IMR-90 (cell line): ENCODE results near the gene ING5. TPM values are rescaled to one million over a fixed set of nuclear protein-coding genes. Genes with fewer than 3 reads are reported as not detected.

ENCODE experiments used
- ATAC-seq: fragments of 200-7000 bp; cut with Tn5 transposase; 2 replicates; pipeline ENCODE4 v1.9.1; 2020; ENCODE audit warnings: low read depth, mild to moderate bottlenecking, moderate library complexity
- BruUV-seq: library from RNA; stranded (reverse); fragments of 400-500 nt; replicated peaks from 2 replicates; lab custom pipeline; 2021; lab: Mats Ljungman, UMichigan
- CTCF ChIA-PET: fragments of 300-600 bp; formaldehyde crosslinking; extraction: SDS; loops from one replicate; lab custom pipeline; 2021; ENCODE audit warnings: antibody characterized with exemption; lab: Yijun Ruan, JAX
- POLR2A ChIA-PET: fragments of 300-600 bp; sonication (Branson Sonifier 250); formaldehyde crosslinking; loops from one replicate; lab custom pipeline; 2022; ENCODE audit warnings: antibody characterized with exemption; ENCODE audit not compliant: unreplicated experiment; lab: Charles Lee
- DNase-seq: peaks from one replicate; pipeline ENCODE4 v3.0.0; 2013
- H2AFZ ChIP-seq: replicated peaks from 2 replicates; pipeline ENCODE3; 2013; ENCODE audit warnings: low read length, mild to moderate bottlenecking; ENCODE audit not compliant: poor library complexity
- H2AK5ac ChIP-seq: 2 replicates; pipeline ENCODE4 v1.6.1; 2013; ENCODE audit warnings: low read depth, low read length, inconsistent platforms
- H2AK9ac ChIP-seq: replicated peaks from 2 replicates; pipeline ENCODE3; 2013; ENCODE audit warnings: mild to moderate bottlenecking, low read depth, low read length, moderate library complexity; ENCODE audit not compliant: poor library complexity
- H2BK120ac ChIP-seq: 2 replicates; pipeline ENCODE4 v1.6.1; 2013; ENCODE audit warnings: low read depth, low read length, inconsistent platforms
- H2BK15ac ChIP-seq: 3 replicates; pipeline ENCODE4 v1.6.1; 2013; ENCODE audit warnings: low read depth, low read length, inconsistent platforms
- H2BK20ac ChIP-seq: 2 replicates; pipeline ENCODE4 v1.6.1; 2013; ENCODE audit warnings: low read depth, mild to moderate bottlenecking, inconsistent platforms, low read length, moderate library complexity
- H2BK5ac ChIP-seq: 2 replicates; pipeline ENCODE4 v1.6.1; 2013; ENCODE audit warnings: mild to moderate bottlenecking, low read depth, low read length, inconsistent platforms; ENCODE audit not compliant: poor library complexity, severe bottlenecking
- H3K14ac ChIP-seq: replicated peaks from 2 replicates; pipeline ENCODE4 v1.6.1; 2013; ENCODE audit warnings: low read depth, low read length, inconsistent platforms
- H3K18ac ChIP-seq: 2 replicates; pipeline ENCODE4 v1.6.1; 2013; ENCODE audit warnings: low read depth, low read length, control low read depth
- H3K23ac ChIP-seq: 2 replicates; pipeline ENCODE4 v1.6.1; 2013; ENCODE audit warnings: low read depth, low read length, inconsistent platforms
- H3K27ac ChIP-seq: 2 replicates; pipeline ENCODE4 v1.5.1; 2013; ENCODE audit warnings: mild to moderate bottlenecking, control low read depth, low read length; ENCODE audit not compliant: insufficient read depth
- H3K27me3 ChIP-seq: 2 replicates; pipeline ENCODE4 v1.6.1; 2013; ENCODE audit warnings: low read length; ENCODE audit not compliant: control insufficient read depth, insufficient read depth
- H3K36me3 ChIP-seq: 2 replicates; pipeline ENCODE4 v1.6.1; 2013; ENCODE audit warnings: low read length, mixed read lengths; ENCODE audit not compliant: control insufficient read depth, insufficient read depth
- H3K4ac ChIP-seq: 2 replicates; pipeline ENCODE4 v1.6.1; 2013; ENCODE audit warnings: low read depth, low read length, inconsistent platforms
- H3K4me1 ChIP-seq: 2 replicates; pipeline ENCODE4 v1.6.1; 2013; ENCODE audit warnings: low read length, mixed read lengths; ENCODE audit not compliant: control insufficient read depth, insufficient read depth
- H3K4me2 ChIP-seq: 2 replicates; pipeline ENCODE4 v1.6.1; 2013; ENCODE audit warnings: low read depth, mild to moderate bottlenecking, control low read depth, low read length, moderate library complexity
- H3K4me3 ChIP-seq: 2 replicates; pipeline ENCODE4 v1.5.1; 2013; ENCODE audit warnings: low read depth, mild to moderate bottlenecking, control low read depth, low read length, moderate library complexity; ENCODE audit not compliant: insufficient read depth
- H3K56ac ChIP-seq: 2 replicates; pipeline ENCODE4 v1.6.1; 2013; ENCODE audit warnings: low read length, inconsistent platforms; ENCODE audit not compliant: insufficient read depth; ENCODE audit errors: extremely low read depth
- H3K79me1 ChIP-seq, 2 experiments: 2 replicates each; pipeline ENCODE4 v1.6.1; 2013; ENCODE audit warnings: low read length in 2 of 2, inconsistent platforms in 1 of 2, low read depth in 1 of 2
- H3K9ac ChIP-seq: 2 replicates; pipeline ENCODE4 v1.6.1; 2013; ENCODE audit warnings: low read depth, low read length, control low read depth
- H3K9me1 ChIP-seq: 2 replicates; pipeline ENCODE4 v1.6.1; 2013; ENCODE audit warnings: low read length, inconsistent platforms; ENCODE audit not compliant: insufficient read depth
- H3K9me3 ChIP-seq: 2 replicates; pipeline ENCODE4 v1.6.1; 2013; ENCODE audit warnings: low read length; ENCODE audit not compliant: control insufficient read depth, insufficient read depth
- H4K20me1 ChIP-seq: 2 replicates; pipeline ENCODE4 v1.6.1; 2013; ENCODE audit warnings: low read length, inconsistent platforms; ENCODE audit not compliant: insufficient read depth
- H4K5ac ChIP-seq: 2 replicates; pipeline ENCODE4 v1.6.1; 2013; ENCODE audit warnings: mild to moderate bottlenecking, low read depth, low read length, control low read depth
- H4K8ac ChIP-seq, 2 experiments: 2 replicates each; pipeline ENCODE4 v1.6.1; 2013; ENCODE audit warnings: low read depth in 2 of 2, low read length in 2 of 2, control low read depth in 1 of 2, inconsistent platforms in 1 of 2
- H4K91ac ChIP-seq: 2 replicates; pipeline ENCODE4 v1.6.1; 2013; ENCODE audit warnings: low read depth, low read length, inconsistent platforms; ENCODE audit not compliant: insufficient read depth
- BHLHE40 ChIP-seq: fragments of 150-350 bp; IDR thresholded peaks from 2 replicates; pipeline ENCODE4 v1.6.1; 2016; ENCODE audit warnings: mild to moderate bottlenecking, low read depth, low read length
- CEBPB ChIP-seq: IDR thresholded peaks from 2 replicates; pipeline ENCODE4 v1.6.1; 2012; ENCODE audit warnings: low read depth, low read length, improper control_type of control experiment
- CTCF ChIP-seq: conservative IDR thresholded peaks from 2 replicates; pipeline ENCODE4 v1.5.1; 2012; ENCODE audit warnings: mild to moderate bottlenecking, low read depth, low read length, improper control_type of control experiment
- MAFK ChIP-seq: IDR thresholded peaks from 2 replicates; pipeline ENCODE4 v1.6.1; 2012; ENCODE audit warnings: low read depth, low read length, improper control_type of control experiment
- MAZ ChIP-seq: IDR thresholded peaks from 2 replicates; pipeline ENCODE4 v1.6.1; 2012; ENCODE audit warnings: low read depth, mild to moderate bottlenecking, low read length, improper control_type of control experiment, moderate library complexity, borderline replicate concordance
- MXI1 ChIP-seq: IDR thresholded peaks from 2 replicates; pipeline ENCODE4 v1.6.1; 2012; ENCODE audit warnings: low read depth, mild to moderate bottlenecking, low read length, moderate library complexity, borderline replicate concordance
- NFE2L2 ChIP-seq: fragments of 150-350 bp; IDR thresholded peaks from 2 replicates; pipeline ENCODE4 v1.6.1; 2016; ENCODE audit warnings: low read depth, mild to moderate bottlenecking, low read length
- RAD21 ChIP-seq: IDR thresholded peaks from 2 replicates; pipeline ENCODE4 v1.6.1; 2012; ENCODE audit warnings: low read length, improper control_type of control experiment
- RCOR1 ChIP-seq: IDR thresholded peaks from 2 replicates; pipeline ENCODE4 v1.6.1; 2012; ENCODE audit warnings: mild to moderate bottlenecking, low read length, improper control_type of control experiment; ENCODE audit not compliant: insufficient replicate concordance
- WGBS, 2 experiments: methylation state at CpG; one replicate each; pipeline versions ENCODE4 v1.1.5 to v1.1.7; 2013; ENCODE audit warnings: missing lambda C conversion rate in 2 of 2; ENCODE audit not compliant: insufficient read length in 1 of 2; ENCODE audit errors: extremely low coverage in 2 of 2; 5-methylcytosine and 5-hydroxymethylcytosine counted together
- dilution Hi-C: fragments of 300-500 bp; cut with HindIII; formaldehyde crosslinking; loops from one replicate; pipeline ENCODE4 v1.14.3; 2018; ENCODE audit warnings: low sequenced_read_pairs; ENCODE audit not compliant: unreplicated experiment
- in situ Hi-C: fragments of 300-500 bp; cut with MboI; formaldehyde crosslinking; loops from 3 replicates; pipeline ENCODE4 v1.14.3; 2019; ENCODE audit warnings: low sequenced_read_pairs, inconsistent platforms, mixed read lengths
- intact Hi-C: fragments of 100-400 bp; cut with micrococcal nuclease; formaldehyde crosslinking; loops from 2 replicates; pipeline ENCODE4 v1.10.0; 2022
- polyA plus RNA-seq, 3 experiments: library from polyadenylated mRNA; depleted of rRNA; stranded (reverse); fragments of >200 nt; gene quantifications; 2 replicates each; pipeline ENCODE4 v1.2.3, GENCODE V29; 2012; ENCODE audit warnings: low replicate concordance in 1 of 3
- total RNA-seq: library from RNA; depleted of rRNA; stranded (reverse); fragments of >200 nt; gene quantifications from 2 replicates; pipeline ENCODE4 v1.2.3, GENCODE V29; 2012

The ING5 gene
- total and polyA plus RNA-seq, 2 of the 4 experiments (the other 2 are of a cell fraction) = 36.1 to 38.9 TPM

GRCh38 chr2:241678307-241678706 lies 23.5 kb upstream of the ING5 start:
- H2BK15ac ChIP-seq = no peak overlapping the region
- H3K18ac ChIP-seq = no peak overlapping the region
- BruUV-seq = no TSS peak
- H3K4me2 ChIP-seq = no peak overlapping the region
- no peak overlapping the region for H3K27ac ChIP-seq
- H3K23ac ChIP-seq = no peak overlapping the region
- H3K9ac ChIP-seq = no peak overlapping the region
- no peak overlapping the region for H2BK20ac ChIP-seq
- WGBS, 2 experiments = 88% methylated on average over 9 of the region's 18 CpGs; no CpG with 5 or more reads in 1 of the 2 experiments
- peaks cover 18% of the 10 kb centered on the region; the same call in 1 of the 2 replicates for H4K20me1 ChIP-seq
- H3K9me3 ChIP-seq = no peaks in the 10 kb centered on the region
- H3K9me1 ChIP-seq = 0 out of 2 replicates have a peak, but pooled peaks cover 3% of the 10 kb centered on the region
- in situ Hi-C loops (no loop called here), intact Hi-C loops (no loop called here), dilution Hi-C loops (no loop called here)
- H4K91ac ChIP-seq = no peak overlapping the region
- H3K56ac ChIP-seq = no peak overlapping the region
- H4K5ac ChIP-seq = no peak overlapping the region
- no peak overlapping the region for H3K4me3 ChIP-seq
- H2BK5ac ChIP-seq = no peak overlapping the region
- POLR2A ChIA-PET = no interaction called here
- H3K4ac ChIP-seq = no peak overlapping the region
- H3K79me1 ChIP-seq = peaks cover 9 to 43% of the 10 kb centered on the region in 2 experiments
- H4K8ac ChIP-seq = no peak overlapping the region
- H2AK9ac ChIP-seq = no peak overlapping the region
- ATAC-seq = no peak
- peaks cover 11% of the 10 kb centered on the region for H3K4me1 ChIP-seq
- H2AK5ac ChIP-seq = no peak overlapping the region
- TF ChIP-seq CEBPB (no peak), NFE2L2 (no peak), RAD21 (no peak), BHLHE40 (no peak), MXI1 (no peak), RCOR1 (no peak), CTCF (no peak), MAFK (no peak), MAZ (no peak)
- CTCF ChIA-PET = interaction anchor here (2.1 kb wide), 1 partner anchor 13 kb away, joined by 7 read pairs; no protein-coding TSS in a partner anchor
- no peaks in the 10 kb centered on the region for H3K27me3 ChIP-seq
- H2AFZ ChIP-seq = no peak overlapping the region
- H3K36me3 ChIP-seq = peaks cover 45% of the 10 kb centered on the region
- DNase-seq = no peak
- no peak overlapping the region for H2BK120ac ChIP-seq
- no peak overlapping the region for H3K14ac ChIP-seq
